Glomerular endothelial cell (primary cell): ENCODE data around the gene CACYBP. TPM values are rescaled to one million over a fixed set of nuclear protein-coding genes. Genes with fewer than 3 reads are reported as not detected.
A peak's percentile ranks its signal among the peaks of the same experiment; 100 is the strongest.

Source experiments
- DNase-seq: peaks from one replicate; pipeline ENCODE4 v3.0.0-alpha.2; 2011; ENCODE audit warnings: low read depth, low spot score; ENCODE audit errors: extremely low read depth
- total RNA-seq: library from RNA; depleted of rRNA; stranded (reverse); fragments of >200 nt; gene quantifications from 2 replicates; pipeline ENCODE4 v1.2.3, GENCODE V29; 2015

CACYBP gene
- 76.7 and 82.1 TPM in 2 replicates for total RNA-seq

GRCh38 chr1:174999936-175000696, at the start of gene CACYBP:
Gene CACYBP (plus strand): TSS chr1:174999947. CDS start chr1:175000181, 234 bp downstream.
- no peak for DNase-seq

- no peak for DNase-seq
Measured at GRCh38 chr1:174953285-174954072, 46.3 kb upstream of the CACYBP start.

- DNase-seq = no peak
Measured at GRCh38 chr1:174954073-174954460, 45.7 kb upstream of the CACYBP start.

- DNase-seq = no peak
Measured at GRCh38 chr1:174954671-174955669, 44.8 kb upstream of the CACYBP start.

- no peak for DNase-seq
Measured at GRCh38 chr1:174956086-174956485, 43.7 kb upstream of the CACYBP start.

- no peak for DNase-seq
Measured at GRCh38 chr1:174956976-174957375, 42.8 kb upstream of the CACYBP start.

GRCh38 chr1:174957829-174958228, 41.9 kb upstream of the CACYBP start:
- DNase-seq = no peak

- DNase-seq = no peak
Measured at GRCh38 chr1:174958396-174958795, 41.4 kb upstream of the CACYBP start.

- DNase-seq = no peak
Measured at GRCh38 chr1:174960362-174960761, 39.4 kb upstream of the CACYBP start.

GRCh38 chr1:174963529-174964125, 36.1 kb upstream of the CACYBP start:
- DNase-seq = no peak

GRCh38 chr1:174964261-174964971, 35.3 kb upstream of the CACYBP start:
- DNase-seq = no peak

GRCh38 chr1:174964972-174965361, 34.8 kb upstream of the CACYBP start:
- DNase-seq = no peak

- no peak for DNase-seq
Measured at GRCh38 chr1:174965362-174966007, 34.3 kb upstream of the CACYBP start.

- no peak for DNase-seq
Measured at GRCh38 chr1:174966008-174966572, 33.7 kb upstream of the CACYBP start.

- no peak for DNase-seq
Measured at GRCh38 chr1:174967845-174968705, 31.7 kb upstream of the CACYBP start.

- DNase-seq = peak; percentile 47
Measured at GRCh38 chr1:174968750-174969244, 30.9 kb upstream of the CACYBP start.

GRCh38 chr1:174969977-174970376, 29.8 kb upstream of the CACYBP start:
- no peak for DNase-seq

- no peak for DNase-seq
Measured at GRCh38 chr1:174971466-174971865, 28.3 kb upstream of the CACYBP start.
